ENCODE results near the gene NECTIN3.

DNA sequence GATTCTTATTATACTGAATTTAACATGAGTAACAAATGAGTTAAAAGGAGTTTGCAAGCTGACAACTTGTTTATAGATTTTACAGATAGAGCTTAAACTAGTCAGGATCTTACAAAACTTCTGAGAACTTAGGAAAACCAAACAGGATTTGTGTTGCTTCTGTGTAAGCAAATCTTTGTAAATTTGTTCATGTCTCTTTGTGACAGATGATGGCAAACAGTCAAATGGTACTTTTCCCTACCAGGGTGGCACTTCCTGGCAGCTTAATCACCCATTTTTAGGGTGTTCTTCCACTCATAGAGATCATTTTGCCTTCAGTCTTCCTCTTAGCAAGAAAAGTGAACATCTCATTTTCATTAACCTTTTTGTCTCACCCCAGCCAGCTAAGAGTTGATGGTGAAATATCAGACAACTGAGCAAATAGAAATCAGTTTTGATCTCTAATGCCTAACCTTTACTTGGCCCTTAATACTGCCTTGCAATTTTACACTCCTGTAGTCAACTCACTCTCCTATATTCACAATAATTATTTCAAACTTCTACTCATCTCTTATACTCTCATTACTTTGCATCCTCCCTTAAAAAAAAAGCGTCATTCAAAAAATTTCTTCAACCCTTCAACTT is 23.7 kb upstream of the NECTIN3 start:
- no peak for TF ChIP-seq HOXA7 (CRISPR knock-in tag; IDR thresholded peaks at IDR 0.05)
- no peak for TF ChIP-seq NPAS2 (CRISPR knock-in tag; IDR thresholded peaks at IDR 0.05; ENCODE audit: borderline replicate concordance)
- TF ChIP-seq SMC3 (IDR thresholded peaks at IDR 0.05): no peak
- no peak for TF ChIP-seq CHD4 (IDR thresholded peaks at IDR 0.05; ENCODE audit: borderline replicate concordance)
- TF ChIP-seq, protein P1, sequence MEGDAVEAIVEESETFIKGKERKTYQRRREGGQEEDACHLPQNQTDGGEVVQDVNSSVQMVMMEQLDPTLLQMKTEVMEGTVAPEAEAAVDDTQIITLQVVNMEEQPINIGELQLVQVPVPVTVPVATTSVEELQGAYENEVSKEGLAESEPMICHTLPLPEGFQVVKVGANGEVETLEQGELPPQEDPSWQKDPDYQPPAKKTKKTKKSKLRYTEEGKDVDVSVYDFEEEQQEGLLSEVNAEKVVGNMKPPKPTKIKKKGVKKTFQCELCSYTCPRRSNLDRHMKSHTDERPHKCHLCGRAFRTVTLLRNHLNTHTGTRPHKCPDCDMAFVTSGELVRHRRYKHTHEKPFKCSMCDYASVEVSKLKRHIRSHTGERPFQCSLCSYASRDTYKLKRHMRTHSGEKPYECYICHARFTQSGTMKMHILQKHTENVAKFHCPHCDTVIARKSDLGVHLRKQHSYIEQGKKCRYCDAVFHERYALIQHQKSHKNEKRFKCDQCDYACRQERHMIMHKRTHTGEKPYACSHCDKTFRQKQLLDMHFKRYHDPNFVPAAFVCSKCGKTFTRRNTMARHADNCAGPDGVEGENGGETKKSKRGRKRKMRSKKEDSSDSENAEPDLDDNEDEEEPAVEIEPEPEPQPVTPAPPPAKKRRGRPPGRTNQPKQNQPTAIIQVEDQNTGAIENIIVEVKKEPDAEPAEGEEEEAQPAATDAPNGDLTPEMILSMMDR (IDR thresholded peaks at IDR 0.05): no peak
- TF ChIP-seq POLR2A (IDR thresholded peaks at IDR 0.05; ENCODE audit: low read length): no peak
- no peak for TF ChIP-seq GATA3 (IDR thresholded peaks at IDR 0.05; ENCODE audit: borderline replicate concordance)
- TF ChIP-seq ZSCAN20 (CRISPR knock-in tag; IDR thresholded peaks at IDR 0.05): no peak
- TF ChIP-seq, protein P2, sequence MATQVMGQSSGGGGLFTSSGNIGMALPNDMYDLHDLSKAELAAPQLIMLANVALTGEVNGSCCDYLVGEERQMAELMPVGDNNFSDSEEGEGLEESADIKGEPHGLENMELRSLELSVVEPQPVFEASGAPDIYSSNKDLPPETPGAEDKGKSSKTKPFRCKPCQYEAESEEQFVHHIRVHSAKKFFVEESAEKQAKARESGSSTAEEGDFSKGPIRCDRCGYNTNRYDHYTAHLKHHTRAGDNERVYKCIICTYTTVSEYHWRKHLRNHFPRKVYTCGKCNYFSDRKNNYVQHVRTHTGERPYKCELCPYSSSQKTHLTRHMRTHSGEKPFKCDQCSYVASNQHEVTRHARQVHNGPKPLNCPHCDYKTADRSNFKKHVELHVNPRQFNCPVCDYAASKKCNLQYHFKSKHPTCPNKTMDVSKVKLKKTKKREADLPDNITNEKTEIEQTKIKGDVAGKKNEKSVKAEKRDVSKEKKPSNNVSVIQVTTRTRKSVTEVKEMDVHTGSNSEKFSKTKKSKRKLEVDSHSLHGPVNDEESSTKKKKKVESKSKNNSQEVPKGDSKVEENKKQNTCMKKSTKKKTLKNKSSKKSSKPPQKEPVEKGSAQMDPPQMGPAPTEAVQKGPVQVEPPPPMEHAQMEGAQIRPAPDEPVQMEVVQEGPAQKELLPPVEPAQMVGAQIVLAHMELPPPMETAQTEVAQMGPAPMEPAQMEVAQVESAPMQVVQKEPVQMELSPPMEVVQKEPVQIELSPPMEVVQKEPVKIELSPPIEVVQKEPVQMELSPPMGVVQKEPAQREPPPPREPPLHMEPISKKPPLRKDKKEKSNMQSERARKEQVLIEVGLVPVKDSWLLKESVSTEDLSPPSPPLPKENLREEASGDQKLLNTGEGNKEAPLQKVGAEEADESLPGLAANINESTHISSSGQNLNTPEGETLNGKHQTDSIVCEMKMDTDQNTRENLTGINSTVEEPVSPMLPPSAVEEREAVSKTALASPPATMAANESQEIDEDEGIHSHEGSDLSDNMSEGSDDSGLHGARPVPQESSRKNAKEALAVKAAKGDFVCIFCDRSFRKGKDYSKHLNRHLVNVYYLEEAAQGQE (IDR thresholded peaks at IDR 0.05): no peak
- TF ChIP-seq RAD21 (conservative IDR thresholded peaks at IDR 0.05 in 1 of 2, IDR thresholded peaks at IDR 0.05 in 1 of 2): no peak
- TF ChIP-seq RFX5 (IDR thresholded peaks at IDR 0.05): no peak
